ENCODE measurements around the gene ABRACL. TPM values are rescaled to one million over a fixed set of nuclear protein-coding genes. Genes with fewer than 3 reads are reported as not detected.

ABRACL gene
- total RNA-seq, 1 experiment from 2014 or later, result 123 TPM

GRCh38 chr6:139029470-139030227 lies 1.1 kb downstream of the ABRACL start:
- H3K4me3 Mint-ChIP-seq, result no peak overlapping the region
- no peaks in the 10 kb centered on the region for H3K27me3 Mint-ChIP-seq (ENCODE audit: low read depth)
- Histone ChIP-seq H3K56ac (ENCODE audit: insufficient read length, low read depth, low read length) (no peak overlapping the region), H4K20me1 (ENCODE audit: control insufficient read depth, insufficient read depth, insufficient read length) (peaks cover 2% of the 10 kb centered on the region), H2BK120ac (ENCODE audit: low read depth, low read length, poor library complexity, severe bottlenecking) (no peak overlapping the region), H3K79me2 (ENCODE audit: insufficient read depth, low read length) (peaks cover 22% of the 10 kb centered on the region), H4K8ac (replicated peaks; ENCODE audit: insufficient read length, low read depth, low read length) (no peak overlapping the region), H3K23me2 (ENCODE audit: insufficient read length, low read depth, low read length, poor library complexity, severe bottlenecking) (peaks cover 15% of the 10 kb centered on the region), H3K18ac (ENCODE audit: insufficient read length, low read depth, low read length) (peak overlapping the region; percentile 71), H4K5ac (ENCODE audit: insufficient read length, low read depth, low read length) (no peak overlapping the region), H2AK5ac (ENCODE audit: insufficient read length, low read length) (no peak overlapping the region), H3K9me3 (ENCODE audit: control insufficient read depth, low read depth, low read length) (no peaks in the 10 kb centered on the region), H4K91ac (ENCODE audit: insufficient read length, low read depth, low read length) (no peak overlapping the region), H3K23ac (ENCODE audit: insufficient read length, low read depth, low read length) (no peak overlapping the region), H3T11ph (ENCODE audit: low read length) (no peak overlapping the region), H2BK20ac (ENCODE audit: low read depth, low read length, poor library complexity, severe bottlenecking) (no peak overlapping the region), H3K27me3 (ENCODE audit: insufficient read depth, low read length) (no peaks in the 10 kb centered on the region), H3K4me1 (ENCODE audit: insufficient read depth, low read length) (peaks cover 13% of the 10 kb centered on the region; the same call in 1 of the 2 replicates), H2BK12ac (ENCODE audit: insufficient read length, low read depth, low read length) (no peak overlapping the region), H3K14ac (ENCODE audit: insufficient read depth, low read length) (peak overlapping the region; percentile 98), H2BK5ac (ENCODE audit: insufficient read length, low read length) (no peak overlapping the region), H3K9ac (ENCODE audit: extremely low read depth, insufficient read length, low read length) (peak overlapping the region; percentile 87), H3K79me1 (ENCODE audit: insufficient read depth, low read depth, low read length, poor library complexity, severe bottlenecking) (no peaks in the 10 kb centered on the region), H2BK15ac (ENCODE audit: low read depth, low read length) (no peak overlapping the region; the same call in 1 of the 2 replicates), H2AFZ (ENCODE audit: low read length) (no peak overlapping the region), H3K4ac (ENCODE audit: low read depth, low read length) (no peak overlapping the region; the same call in 1 of the 2 replicates), H3K4me2 (ENCODE audit: insufficient read depth, insufficient read length, low read length) (peak overlapping the region; percentile 78), H3K27ac (ENCODE audit: insufficient read length, low read depth, low read length) (no peak overlapping the region)
- no peak for TF ChIP-seq CTCF (conservative IDR thresholded peaks at IDR 0.05)
- H3K4me1 Mint-ChIP-seq, result peaks cover 25 to 28% of the 10 kb centered on the region in 2 experiments
- H3K36me3 Mint-ChIP-seq (ENCODE audit: insufficient read depth in 1 of 3, low read depth in 3 of 3), result peaks cover 12 to 13% (median 12%) of the 10 kb centered on the region in 3 experiments; a peak in 5 of 7 replicates
- WGBS (ENCODE audit: extremely low coverage, insufficient read length, low lambda C conversion rate), result no CpG with 5 or more reads among the region's 44 CpGs
- peak; percentile 45 for DNase-seq
- 0 out of 7 replicates have a peak overlapping the region, but pooled peaks of 1 of the 3 experiments have one; percentile 56 for H3K27ac Mint-ChIP-seq
- H3K9me3 Mint-ChIP-seq, result no peaks in the 10 kb centered on the region
